Transverse colon (tissue), 4 donors: ENCODE data around the gene ADGRF3. TPM values are rescaled to one million over a fixed set of nuclear protein-coding genes. Genes with fewer than 3 reads are reported as not detected.

Source experiments
- DNase-seq: peaks from one replicate; pipeline ENCODE4 v3.0.0-alpha.2; 2019
- H3K27ac ChIP-seq, 4 donors: fragments of 200-600 bp; sonication (generic); 2 replicates each; pipeline ENCODE4 v1.5.1; 2016 to 2018; ENCODE audit warnings: inconsistent platforms in 4 of 4
- H3K27me3 ChIP-seq: fragments of 200-600 bp; sonication (generic); 2 replicates; pipeline ENCODE4 v1.5.1; 2017; ENCODE audit warnings: inconsistent platforms
- H3K36me3 ChIP-seq, 4 donors: fragments of 200-600 bp; sonication (generic); 2 replicates each; pipeline ENCODE4 v1.5.1; 2017 to 2019; ENCODE audit warnings: inconsistent platforms in 4 of 4
- H3K4me1 ChIP-seq, 4 donors: fragments of 200-600 bp; sonication (generic); 2 replicates each; pipeline ENCODE4 v1.5.1; 2017 to 2020; ENCODE audit warnings: inconsistent platforms in 4 of 4
- H3K4me3 ChIP-seq, 4 donors: fragments of 200-600 bp; sonication (generic); 1 replicate in 1 of 4; 2 replicates in 3 of 4; pipeline versions ENCODE4 v1.5.1 to v1.6.1; 2017 to 2019; ENCODE audit warnings: inconsistent platforms in 4 of 4
- H3K9me3 ChIP-seq, 2 donors: fragments of 200-600 bp; sonication (generic); 2 replicates each; pipeline ENCODE4 v1.5.1; 2017 to 2019; ENCODE audit warnings: inconsistent platforms in 2 of 2
- EP300 ChIP-seq: sonication (generic); formaldehyde crosslinking; IDR thresholded peaks from one replicate; pipeline ENCODE4 v1.6.1; 2017; ENCODE audit warnings: antibody characterized with exemption, low read depth
- POLR2A ChIP-seq: fragments of 450-650 bp; IDR thresholded peaks from one replicate; pipeline ENCODE4 v1.6.1; 2016; ENCODE audit warnings: antibody characterized with exemption, mild to moderate bottlenecking, moderate library complexity
- POLR2AphosphoS5 ChIP-seq, 3 donors: sonication (generic); formaldehyde crosslinking; IDR thresholded peaks; one replicate each; pipeline ENCODE4 v1.6.1; 2016; ENCODE audit warnings: antibody characterized with exemption in 3 of 3
- WGBS, 2 donors: methylation state at CpG; one replicate each; pipeline ENCODE4 v1.1.5; 2018; ENCODE audit warnings: low coverage in 1 of 2; 5-methylcytosine and 5-hydroxymethylcytosine counted together
- in situ Hi-C, 4 donors: fragments of 200-750 bp; cut with MboI; loops; one replicate each; pipeline versions ENCODE4 v1.15.0 to v1.15.1; 2017; ENCODE audit warnings: low sequenced_read_pairs in 3 of 4, low pct_ligation_motif_present in 1 of 4, low pct_unique_long_range_greater_than_20kb in 1 of 4
- intact Hi-C: fragments of 100-400 bp; cut with DNase I; formaldehyde crosslinking; loops from one replicate; pipeline ENCODE4 v1.15.1; 2023; ENCODE audit warnings: low total_unique reads
- total RNA-seq, 4 donors: library from RNA; depleted of rRNA; stranded (reverse); fragments of >200 nt; gene quantifications; one replicate each; pipeline ENCODE4 v1.1.0, GENCODE V29; 2016
- TF ChIP-seq, protein P1 (sequence below), 5 experiments: fragments of 200-600 bp in 3 of 5; fragments of 450-650 bp in 2 of 5; sonication (generic) in 3 of 5; IDR thresholded peaks; 1 replicate in 2 of 5; 2 replicates in 3 of 5; pipeline ENCODE4 v1.5.1; 2016 to 2017; ENCODE audit warnings: antibody characterized with exemption in 5 of 5, inconsistent platforms in 3 of 5, mild to moderate bottlenecking in 2 of 5, moderate library complexity in 1 of 5

ADGRF3 gene
- total RNA-seq, 4 donors from 2014 or later = not detected

- H3K27ac ChIP-seq = peak overlapping the region; percentile 79 to 87 (median 86)
- DNase-seq = peak; percentile 30
- peak overlapping the region; percentile 22 to 64 (median 36) for H3K4me3 ChIP-seq
- H3K36me3 ChIP-seq = no peaks in the 10 kb centered on the region
- TF ChIP-seq POLR2A = no peak
- no peak for TF ChIP-seq EP300
- TF ChIP-seq, protein P1, sequence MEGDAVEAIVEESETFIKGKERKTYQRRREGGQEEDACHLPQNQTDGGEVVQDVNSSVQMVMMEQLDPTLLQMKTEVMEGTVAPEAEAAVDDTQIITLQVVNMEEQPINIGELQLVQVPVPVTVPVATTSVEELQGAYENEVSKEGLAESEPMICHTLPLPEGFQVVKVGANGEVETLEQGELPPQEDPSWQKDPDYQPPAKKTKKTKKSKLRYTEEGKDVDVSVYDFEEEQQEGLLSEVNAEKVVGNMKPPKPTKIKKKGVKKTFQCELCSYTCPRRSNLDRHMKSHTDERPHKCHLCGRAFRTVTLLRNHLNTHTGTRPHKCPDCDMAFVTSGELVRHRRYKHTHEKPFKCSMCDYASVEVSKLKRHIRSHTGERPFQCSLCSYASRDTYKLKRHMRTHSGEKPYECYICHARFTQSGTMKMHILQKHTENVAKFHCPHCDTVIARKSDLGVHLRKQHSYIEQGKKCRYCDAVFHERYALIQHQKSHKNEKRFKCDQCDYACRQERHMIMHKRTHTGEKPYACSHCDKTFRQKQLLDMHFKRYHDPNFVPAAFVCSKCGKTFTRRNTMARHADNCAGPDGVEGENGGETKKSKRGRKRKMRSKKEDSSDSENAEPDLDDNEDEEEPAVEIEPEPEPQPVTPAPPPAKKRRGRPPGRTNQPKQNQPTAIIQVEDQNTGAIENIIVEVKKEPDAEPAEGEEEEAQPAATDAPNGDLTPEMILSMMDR (IDR thresholded peaks at IDR 0.05) = no peak
- no peak for TF ChIP-seq POLR2AphosphoS5 (IDR thresholded peaks at IDR 0.05)
- in situ Hi-C loops = loop anchor here in 1 of 4 donors (25.0 kb wide), 1 partner anchor 337 kb away; no protein-coding TSS in a partner anchor
- no peaks in the 10 kb centered on the region for H3K9me3 ChIP-seq
- 7 to 18% methylated on average over 3 to 9 of the region's 9 CpGs for WGBS, 2 donors
- intact Hi-C loops = loop anchor here (2.0 kb wide), 1 partner anchor 55 kb away; the partner anchor contains the start of genes HADHA and HADHB
- H3K27me3 ChIP-seq = no peaks in the 10 kb centered on the region
- H3K4me1 ChIP-seq = peaks cover 3 to 12% (median 10%) of the 10 kb centered on the region in 4 donors
Observed at GRCh38 chr2:26299471-26300101, 47.0 kb downstream of the ADGRF3 start.

GRCh38 chr2:26298638-26299393, 47.8 kb downstream of the ADGRF3 start:
- in situ Hi-C loops (no loop called here), intact Hi-C loops (loop anchor here (2.0 kb wide), 1 partner anchor 54 kb away; the partner anchor contains the start of genes HADHA and HADHB)
- no peaks in the 10 kb centered on the region for H3K27me3 ChIP-seq
- H3K4me1 ChIP-seq = peaks cover 3 to 12% (median 10%) of the 10 kb centered on the region in 4 donors
- no peak for TF ChIP-seq EP300
- no peak for TF ChIP-seq POLR2AphosphoS5 (IDR thresholded peaks at IDR 0.05)
- TF ChIP-seq, protein P1 (IDR thresholded peaks at IDR 0.05) = no peak
- TF ChIP-seq POLR2A = no peak
- 36 to 43% methylated on average over 16 to 30 of the region's 30 CpGs for WGBS, 2 donors
- peak overlapping the region; percentile 79 to 87 (median 86) for H3K27ac ChIP-seq
- no peaks in the 10 kb centered on the region for H3K36me3 ChIP-seq
- H3K9me3 ChIP-seq = no peaks in the 10 kb centered on the region
- peak; percentile 23 for DNase-seq
- peak overlapping the region; percentile 28 to 64 (median 36) for H3K4me3 ChIP-seq

- 63 to 69% methylated on average over 6 to 17 of the region's 17 CpGs for WGBS, 2 donors
- H3K36me3 ChIP-seq = no peaks in the 10 kb centered on the region
- no peak for DNase-seq
- no peaks in the 10 kb centered on the region for H3K9me3 ChIP-seq
- in situ Hi-C loops = no loop called here
- H3K4me1 ChIP-seq = peaks cover 3 to 12% (median 10%) of the 10 kb centered on the region in 4 donors
- intact Hi-C loops = loop anchor here (2.0 kb wide), 1 partner anchor 53 kb away; the partner anchor contains the start of genes HADHA and HADHB
- TF ChIP-seq EP300 (no peak), POLR2AphosphoS5 (IDR thresholded peaks at IDR 0.05) (no peak), POLR2A (no peak)
- TF ChIP-seq, protein P1 (IDR thresholded peaks at IDR 0.05) = no peak
- H3K27me3 ChIP-seq = no peaks in the 10 kb centered on the region
- peak overlapping the region in 3 of 4 donors; percentile 35 to 64 (median 37) for H3K4me3 ChIP-seq
- peak overlapping the region; percentile 79 to 87 (median 86) for H3K27ac ChIP-seq
Observed at GRCh38 chr2:26298286-26298637, 48.3 kb downstream of the ADGRF3 start.

DNA sequence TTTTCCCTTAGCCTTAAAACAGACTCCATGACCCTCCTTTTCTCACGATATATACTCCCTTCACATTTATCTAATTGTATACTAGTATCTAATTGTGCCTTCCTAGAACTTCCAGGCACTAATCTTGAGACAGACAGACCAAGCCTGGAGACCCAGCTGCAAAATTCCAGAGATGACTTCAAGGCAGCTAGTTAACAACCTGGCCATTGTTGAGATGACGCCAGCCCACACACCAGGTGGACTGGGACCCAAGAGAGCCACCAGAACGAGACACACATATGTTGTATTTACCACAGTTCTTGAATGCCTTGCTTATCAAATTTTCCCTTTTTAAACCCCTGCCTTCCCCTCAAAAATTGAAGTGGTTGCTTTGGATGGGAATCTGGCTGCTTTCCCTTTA, 49.5 kb downstream of the ADGRF3 start:
- intact Hi-C loops = no loop called here
- WGBS, 2 donors = 90 to 92% methylated on average over 1 to 3 of the region's 3 CpGs
- in situ Hi-C loops = no loop called here
- Histone ChIP-seq H3K4me1 (peaks cover 3 to 12% (median 10%) of the 10 kb centered on the region in 4 donors), H3K27ac (no peak overlapping the region), H3K4me3 (no peak overlapping the region), H3K9me3 (no peaks in the 10 kb centered on the region), H3K27me3 (no peaks in the 10 kb centered on the region), H3K36me3 (no peaks in the 10 kb centered on the region)
- DNase-seq = no peak
- TF ChIP-seq, protein P1 (IDR thresholded peaks at IDR 0.05) = no peak
- TF ChIP-seq EP300 (no peak), POLR2A (no peak), POLR2AphosphoS5 (IDR thresholded peaks at IDR 0.05) (no peak)
